NAMALWA (cell line): ENCODE results near the gene PRIM2.
"Not testable (repeated sequence)": the region's sequence is repeated elsewhere in the genome, so short reads cannot be mapped to it uniquely, and the experiment has no call there.

Source experiments
- DNase-seq: peaks from one replicate; pipeline ENCODE4 v3.0.0-alpha.2; 2015; ENCODE audit warnings: low spot score

The PRIM2 gene

GRCh38 chr6:57310095-57310816 lies 7.2 kb upstream of the PRIM2 start:
- not testable (repeated sequence) for DNase-seq

DNA sequence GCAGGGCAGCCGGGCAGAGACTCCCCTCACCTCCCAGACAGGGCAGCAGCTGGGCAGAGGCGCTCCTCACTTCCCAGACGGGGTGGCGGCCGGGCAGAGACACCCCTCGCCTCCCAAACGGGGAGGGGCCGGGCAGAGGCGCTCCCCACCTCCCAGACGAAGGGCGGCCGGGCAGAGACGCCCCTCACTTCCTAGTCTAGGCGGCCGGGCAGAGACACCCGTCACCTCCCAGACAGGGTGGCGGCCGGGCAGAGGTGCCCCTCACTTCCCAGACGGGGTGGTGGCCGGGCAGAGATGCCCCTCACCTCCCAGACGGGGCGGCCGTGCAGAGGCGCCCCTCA lies 6.6 kb upstream of the PRIM2 start:
- DNase-seq = no peak

- DNase-seq = not testable (repeated sequence)
Measured at GRCh38 chr6:57311300-57312003, 6.0 kb upstream of the PRIM2 start.

DNA sequence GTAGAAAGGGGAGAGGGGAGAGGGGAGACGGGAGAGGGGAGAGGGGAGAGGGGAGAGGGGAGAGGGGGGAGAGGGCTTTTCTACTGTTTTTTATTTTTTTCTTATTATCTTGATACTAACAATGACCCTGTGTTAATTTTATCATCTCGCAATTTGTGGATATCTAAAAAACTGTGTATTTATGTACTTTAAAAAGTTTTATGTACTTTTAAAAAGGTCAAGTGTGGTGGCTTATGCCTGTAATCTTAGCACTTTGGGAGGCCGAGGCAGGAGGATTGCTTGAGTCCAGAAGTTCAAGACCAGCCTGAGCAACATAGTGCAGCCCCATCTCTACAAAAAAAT lies 5.5 kb upstream of the PRIM2 start:
- no peak for DNase-seq

DNA sequence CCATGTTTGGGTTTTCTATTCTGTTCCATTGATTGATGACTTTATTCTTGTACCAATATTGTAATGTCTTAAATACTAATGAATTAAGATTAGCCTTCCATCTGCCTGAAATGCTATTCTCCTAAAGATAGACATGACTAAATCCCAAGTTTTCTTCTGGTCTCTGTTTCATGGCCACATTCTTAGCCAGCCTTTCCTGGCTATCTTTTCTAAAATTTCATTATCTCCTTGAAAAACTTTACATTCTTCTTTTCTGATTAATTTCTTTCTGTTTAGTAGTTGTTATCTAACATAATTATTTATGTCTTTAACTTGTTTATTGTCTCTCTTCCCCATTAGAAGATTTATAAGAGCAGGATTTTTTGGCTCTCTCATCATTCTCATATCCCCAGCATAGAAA lies 4.4 kb upstream of the PRIM2 start:
- DNase-seq = no peak

GRCh38 chr6:57313711-57314471 lies 3.5 kb upstream of the PRIM2 start:
- no peak for DNase-seq

DNA sequence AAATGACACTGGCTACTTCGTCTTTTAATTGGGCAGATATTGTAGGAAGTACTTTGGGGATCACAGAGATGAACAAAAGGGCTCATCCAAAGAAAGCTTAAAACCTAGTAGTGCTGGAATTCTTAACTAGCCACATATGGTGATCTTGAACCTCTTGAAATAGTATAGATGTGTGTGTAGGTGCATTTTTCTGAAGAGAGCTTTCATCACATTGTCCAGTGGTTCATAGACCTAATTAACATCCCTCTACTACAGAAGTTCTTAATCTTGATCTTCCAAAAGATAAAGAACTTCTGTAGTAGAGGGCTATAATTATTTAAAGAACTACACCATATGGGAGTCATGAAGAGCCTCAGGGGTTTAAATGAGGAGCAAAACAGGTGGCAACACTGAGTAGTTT lies 2.3 kb upstream of the PRIM2 start:
- no peak for DNase-seq

DNA sequence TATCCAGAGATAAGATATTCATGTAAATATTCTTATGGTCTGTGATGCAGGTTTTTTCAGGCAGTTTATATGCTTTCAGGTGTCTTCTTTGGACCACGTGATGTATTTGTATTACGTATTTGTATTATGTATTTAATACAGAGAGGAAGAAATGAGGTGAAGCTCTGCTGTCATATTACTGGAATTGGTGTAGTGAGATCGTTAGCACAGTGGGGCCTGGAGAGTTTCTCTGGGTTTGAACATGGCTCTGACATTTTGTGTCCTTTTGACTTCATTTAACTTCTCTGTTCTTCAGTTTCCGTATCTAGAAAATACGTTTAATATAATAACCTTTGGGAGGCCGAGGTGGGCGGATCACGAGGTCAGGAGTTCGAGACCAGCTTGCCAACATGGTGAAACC lies 1.6 kb upstream of the PRIM2 start:
- no peak for DNase-seq

DNA sequence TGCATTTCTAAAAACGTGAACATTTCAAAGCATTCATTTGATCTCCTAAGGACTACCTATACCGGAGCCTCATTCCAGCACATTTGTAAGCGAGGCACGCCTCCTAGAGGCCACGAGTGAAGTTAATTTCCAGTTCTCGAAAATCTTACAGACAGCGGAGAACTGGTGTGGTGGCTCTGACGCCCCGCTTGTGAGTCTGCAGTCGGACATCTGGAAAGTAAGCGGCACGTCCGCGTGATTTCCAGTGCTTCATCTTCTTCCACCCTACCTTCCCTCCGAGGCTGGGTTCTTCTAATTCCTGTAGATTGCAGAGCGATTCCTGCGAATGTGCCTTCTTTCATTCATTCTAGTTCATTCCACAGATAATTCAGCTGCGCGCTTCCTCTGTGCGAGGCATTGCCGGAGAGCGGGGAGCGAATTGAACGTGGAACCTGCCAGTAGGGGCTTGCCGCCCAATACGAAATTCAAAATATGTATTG lies 810 bp upstream of the PRIM2 start:
- DNase-seq = peak; percentile 97

- DNase-seq = peak; percentile 52
Measured at GRCh38 chr6:57324538-57324937, 7.1 kb downstream of the PRIM2 start.

GRCh38 chr6:57327311-57327710 lies 9.9 kb downstream of the PRIM2 start:
- DNase-seq = no peak

GRCh38 chr6:57328074-57328473 lies 10.6 kb downstream of the PRIM2 start:
- DNase-seq = no peak

- no peak for DNase-seq
Measured at GRCh38 chr6:57329933-57330332, 12.5 kb downstream of the PRIM2 start.

DNA sequence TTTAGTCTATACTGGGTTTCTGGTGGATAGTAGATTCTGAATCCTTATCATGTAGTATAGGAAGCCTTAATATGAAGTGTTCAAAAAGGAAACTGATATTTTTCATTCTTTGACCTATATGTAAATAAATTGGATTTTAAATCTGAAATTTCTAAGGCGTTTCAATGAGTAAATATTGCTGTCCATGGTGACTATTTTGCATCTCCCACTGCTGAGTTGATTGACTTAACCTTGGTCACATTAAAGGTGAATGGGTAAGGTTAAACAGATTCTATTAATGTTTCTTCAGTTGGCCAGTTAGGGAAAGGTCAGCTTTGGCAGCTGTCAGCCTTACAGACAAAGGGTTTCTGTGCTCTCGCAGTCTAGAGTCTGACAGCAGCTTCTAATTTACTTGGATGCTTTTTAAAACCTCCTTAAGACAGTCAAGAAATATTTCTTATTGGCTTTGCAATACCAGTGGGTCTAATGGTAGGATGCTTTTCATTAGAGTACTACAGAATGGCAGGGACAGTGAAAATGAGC lies 24.8 kb downstream of the PRIM2 start:
- DNase-seq = no peak

- DNase-seq = not testable (repeated sequence)
Measured at GRCh38 chr6:57343342-57343741, 25.9 kb downstream of the PRIM2 start.

DNA sequence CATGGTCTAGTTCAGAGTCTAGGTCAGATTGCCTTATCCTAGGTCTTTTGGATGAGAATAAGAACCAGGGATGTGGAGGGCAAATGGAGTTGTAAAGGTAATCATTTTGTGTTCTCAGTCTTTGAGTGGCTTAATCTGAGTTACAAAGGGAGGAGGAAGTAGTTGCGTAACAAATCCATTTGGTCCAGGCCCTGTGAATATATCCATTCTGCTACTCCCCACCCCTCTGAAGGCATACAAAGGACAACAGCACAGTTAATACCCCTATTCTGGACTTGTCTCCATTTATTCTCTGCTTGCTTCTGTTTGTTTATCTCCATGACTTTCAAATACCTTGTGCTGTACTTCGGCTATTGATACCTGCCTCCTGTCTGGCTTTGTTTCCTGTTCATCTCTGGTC lies 29.3 kb downstream of the PRIM2 start:
- not testable (repeated sequence) for DNase-seq

GRCh38 chr6:57347597-57347996 lies 30.2 kb downstream of the PRIM2 start:
- not testable (repeated sequence) for DNase-seq

GRCh38 chr6:57350443-57350842 lies 33.0 kb downstream of the PRIM2 start:
- DNase-seq = not testable (repeated sequence)

GRCh38 chr6:57352596-57352995 lies 35.2 kb downstream of the PRIM2 start:
- DNase-seq = not testable (repeated sequence)

DNA sequence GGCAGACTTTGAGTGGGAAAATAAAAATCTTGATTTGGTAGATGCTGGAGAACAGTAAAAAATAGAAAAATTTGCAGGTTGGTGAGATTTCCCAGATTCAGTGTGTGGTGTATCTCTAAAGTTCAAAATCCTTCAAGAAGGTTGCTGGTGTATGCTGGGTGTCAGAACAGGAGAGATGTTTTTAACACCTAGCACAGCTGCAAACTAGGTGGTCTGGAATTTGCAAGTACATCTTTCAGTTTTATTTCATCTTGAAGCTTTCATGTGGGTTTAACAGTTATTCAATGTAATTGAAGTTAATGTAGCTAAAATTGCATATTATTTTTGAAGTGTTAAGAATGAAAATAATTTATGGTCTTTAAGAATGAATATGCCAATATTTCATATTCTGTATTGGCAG lies 40.9 kb downstream of the PRIM2 start:
- DNase-seq = not testable (repeated sequence)

GRCh38 chr6:57359766-57360165 lies 42.3 kb downstream of the PRIM2 start:
- DNase-seq = not testable (repeated sequence)

DNA sequence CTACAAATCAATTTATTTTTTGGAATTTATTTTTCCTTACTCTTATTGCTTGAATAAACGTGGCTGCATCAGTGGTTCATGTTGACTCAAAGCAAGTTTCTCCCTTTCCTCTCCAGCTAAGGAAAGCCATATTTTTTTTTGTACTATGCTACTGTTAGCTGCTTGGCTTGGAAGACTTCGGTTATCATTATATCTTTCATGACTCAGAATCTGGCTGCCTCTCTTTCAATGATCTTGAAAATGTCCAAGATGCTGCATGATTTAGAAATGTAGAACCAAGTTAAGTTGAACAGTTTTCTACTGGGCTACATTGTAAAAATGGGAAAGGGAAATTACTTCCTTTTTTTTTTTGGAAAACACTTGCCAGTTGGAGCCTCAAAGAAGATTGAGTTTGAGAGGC lies 44.9 kb downstream of the PRIM2 start:
- not testable (repeated sequence) for DNase-seq
